NCI-H510A treated with DMSO at 0.1 percent for 48 hours (cell line): ENCODE results near the gene SNTA1.
A peak's percentile ranks its signal among the peaks of the same experiment; 100 is the strongest.
"Not testable (repeated sequence)": the region's sequence is repeated elsewhere in the genome, so short reads cannot be mapped to it uniquely, and the experiment has no call there.

ENCODE experiments used
- DNase-seq: peaks from one replicate; lab custom pipeline; 2025; lab: John Stamatoyannopoulos, UW

The SNTA1 gene

GRCh38 chr20:33465481-33466302 lies 22.1 kb upstream of the SNTA1 start:
- DNase-seq: no peak

- not testable (repeated sequence) for DNase-seq
Measured at GRCh38 chr20:33464759-33465158, 21.2 kb upstream of the SNTA1 start.

GRCh38 chr20:33463332-33464101 lies 20.0 kb upstream of the SNTA1 start:
- DNase-seq: no peak

GRCh38 chr20:33460711-33461110 lies 17.1 kb upstream of the SNTA1 start:
- no peak for DNase-seq

- no peak for DNase-seq
Measured at GRCh38 chr20:33459599-33459998, 16.0 kb upstream of the SNTA1 start.

GRCh38 chr20:33456916-33457642 lies 13.5 kb upstream of the SNTA1 start:
- peak; percentile 90 for DNase-seq

GRCh38 chr20:33450867-33451266 lies 7.3 kb upstream of the SNTA1 start:
- no peak for DNase-seq

GRCh38 chr20:33445881-33446625 lies 2.5 kb upstream of the SNTA1 start:
- no peak for DNase-seq

GRCh38 chr20:33444797-33445560 lies 1.4 kb upstream of the SNTA1 start:
- no peak for DNase-seq

GRCh38 chr20:33443006-33443511 lies 504 bp downstream of the SNTA1 start:
- DNase-seq: no peak

- DNase-seq: no peak
Measured at GRCh38 chr20:33442136-33443005, 1.2 kb downstream of the SNTA1 start.

- no peak for DNase-seq
Measured at GRCh38 chr20:33441142-33441955, 2.2 kb downstream of the SNTA1 start.

- not testable (repeated sequence) for DNase-seq
Measured at GRCh38 chr20:33440562-33440961, 3.0 kb downstream of the SNTA1 start.

GRCh38 chr20:33438481-33438880 lies 5.1 kb downstream of the SNTA1 start:
- DNase-seq: no peak

GRCh38 chr20:33437141-33437911 lies 6.2 kb downstream of the SNTA1 start:
- DNase-seq: no peak

GRCh38 chr20:33434434-33434833 lies 9.1 kb downstream of the SNTA1 start:
- DNase-seq: no peak

GRCh38 chr20:33433465-33434234 lies 9.9 kb downstream of the SNTA1 start:
- no peak for DNase-seq
